NCI-H446 treated with DMSO at 0.1 percent for 48 hours (cell line): ENCODE data around the gene PARP12.

ENCODE experiments used
- DNase-seq: peaks from one replicate; lab custom pipeline; 2025; lab: John Stamatoyannopoulos, UW

PARP12 gene

GRCh38 chr7:140035400-140036223 lies 27.1 kb downstream of the PARP12 start:
- no peak for DNase-seq

GRCh38 chr7:140034421-140034820 lies 28.3 kb downstream of the PARP12 start:
- DNase-seq: no peak

- DNase-seq: no peak
These were observed 28.9 kb downstream of the PARP12 start for GRCh38 chr7:140033779-140034363.

GRCh38 chr7:140033036-140033435 lies 29.7 kb downstream of the PARP12 start:
- no peak for DNase-seq

- DNase-seq: no peak
These were observed 31.4 kb downstream of the PARP12 start for GRCh38 chr7:140031364-140031763.

GRCh38 chr7:140029072-140029471 lies 33.7 kb downstream of the PARP12 start:
- no peak for DNase-seq

- no peak for DNase-seq
These were observed 34.4 kb downstream of the PARP12 start for GRCh38 chr7:140028311-140028710.

GRCh38 chr7:140027858-140028257 lies 34.9 kb downstream of the PARP12 start:
- no peak for DNase-seq

- DNase-seq: no peak
These were observed 35.8 kb downstream of the PARP12 start for GRCh38 chr7:140026935-140027334.

- no peak for DNase-seq
These were observed 36.8 kb downstream of the PARP12 start for GRCh38 chr7:140025814-140026433.

- no peak for DNase-seq
These were observed 37.5 kb downstream of the PARP12 start for GRCh38 chr7:140025241-140025640.

- no peak for DNase-seq
These were observed 38.2 kb downstream of the PARP12 start for GRCh38 chr7:140024585-140024984.

- DNase-seq: no peak
These were observed 39.0 kb downstream of the PARP12 start for GRCh38 chr7:140023728-140024127.

- no peak for DNase-seq
These were observed 40.1 kb downstream of the PARP12 start for GRCh38 chr7:140022582-140023211.

- no peak for DNase-seq
These were observed 41.1 kb downstream of the PARP12 start for GRCh38 chr7:140021603-140022002.

GRCh38 chr7:140019606-140020005 lies 43.1 kb downstream of the PARP12 start:
- DNase-seq: no peak

GRCh38 chr7:140019172-140019571 lies 43.6 kb downstream of the PARP12 start:
- DNase-seq: no peak

- DNase-seq: no peak
These were observed 44.4 kb downstream of the PARP12 start for GRCh38 chr7:140018125-140019043.

GRCh38 chr7:140017543-140017942 lies 45.2 kb downstream of the PARP12 start:
- DNase-seq: no peak

- DNase-seq: no peak
These were observed 45.7 kb downstream of the PARP12 start for GRCh38 chr7:140017034-140017433.

GRCh38 chr7:140016540-140016939 lies 46.2 kb downstream of the PARP12 start:
- DNase-seq: no peak
